Neural crest cell (in vitro differentiated cells): Measurements from ENCODE around the gene SCNN1A. TPM values are rescaled to one million over a fixed set of nuclear protein-coding genes. Genes with fewer than 3 reads are reported as not detected.

Experiments
- DNase-seq: peaks from one replicate; pipeline ENCODE4 v3.0.0; 2021; ENCODE audit warnings: low read depth, mixed read lengths, low spot score
- H3K27ac Mint-ChIP-seq: one replicate; pipeline ENCODE4 v1.8.0; 2021; ENCODE audit warnings: mild to moderate bottlenecking, mixed read lengths; ENCODE audit not compliant: unreplicated experiment
- H3K27me3 Mint-ChIP-seq: 2 replicates; pipeline ENCODE4 v1.8.0; 2021; ENCODE audit warnings: low read depth, mild to moderate bottlenecking, mixed read lengths
- H3K36me3 Mint-ChIP-seq: 2 replicates; pipeline ENCODE4 v1.8.0; 2021; ENCODE audit warnings: low read depth, mild to moderate bottlenecking, mixed read lengths
- H3K4me1 Mint-ChIP-seq: 2 replicates; pipeline ENCODE4 v1.8.0; 2021; ENCODE audit warnings: mixed read lengths
- H3K4me3 Mint-ChIP-seq: one replicate; pipeline ENCODE4 v1.8.0; 2021; ENCODE audit warnings: mild to moderate bottlenecking, mixed read lengths
- H3K9me3 Mint-ChIP-seq: 2 replicates; pipeline ENCODE4 v1.8.0; 2021; ENCODE audit warnings: mixed read lengths
- total RNA-seq: library from RNA; stranded (reverse); gene quantifications from 2 replicates; pipeline ENCODE4 v1.2.1, GENCODE V29; 2021
- TF ChIP-seq, protein P1 (sequence below): fragments of 200-600 bp; sonication (generic); conservative IDR thresholded peaks from 2 replicates; pipeline ENCODE4 v1.5.0; 2021; ENCODE audit warnings: antibody characterized with exemption, mild to moderate bottlenecking

Gene SCNN1A
- total RNA-seq, 1 donor from 2014 or later = not detected

- Mint-ChIP-seq H3K4me3 (no peak overlapping the region), H3K36me3 (no peaks in the 10 kb centered on the region), H3K9me3 (no peaks in the 10 kb centered on the region), H3K27me3 (no peaks in the 10 kb centered on the region), H3K4me1 (peaks cover 10% of the 10 kb centered on the region), H3K27ac (no peak overlapping the region)
- no peak for DNase-seq
- TF ChIP-seq, protein P1, sequence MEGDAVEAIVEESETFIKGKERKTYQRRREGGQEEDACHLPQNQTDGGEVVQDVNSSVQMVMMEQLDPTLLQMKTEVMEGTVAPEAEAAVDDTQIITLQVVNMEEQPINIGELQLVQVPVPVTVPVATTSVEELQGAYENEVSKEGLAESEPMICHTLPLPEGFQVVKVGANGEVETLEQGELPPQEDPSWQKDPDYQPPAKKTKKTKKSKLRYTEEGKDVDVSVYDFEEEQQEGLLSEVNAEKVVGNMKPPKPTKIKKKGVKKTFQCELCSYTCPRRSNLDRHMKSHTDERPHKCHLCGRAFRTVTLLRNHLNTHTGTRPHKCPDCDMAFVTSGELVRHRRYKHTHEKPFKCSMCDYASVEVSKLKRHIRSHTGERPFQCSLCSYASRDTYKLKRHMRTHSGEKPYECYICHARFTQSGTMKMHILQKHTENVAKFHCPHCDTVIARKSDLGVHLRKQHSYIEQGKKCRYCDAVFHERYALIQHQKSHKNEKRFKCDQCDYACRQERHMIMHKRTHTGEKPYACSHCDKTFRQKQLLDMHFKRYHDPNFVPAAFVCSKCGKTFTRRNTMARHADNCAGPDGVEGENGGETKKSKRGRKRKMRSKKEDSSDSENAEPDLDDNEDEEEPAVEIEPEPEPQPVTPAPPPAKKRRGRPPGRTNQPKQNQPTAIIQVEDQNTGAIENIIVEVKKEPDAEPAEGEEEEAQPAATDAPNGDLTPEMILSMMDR = no peak
These were observed 24.7 kb upstream of the SCNN1A start for GRCh38 chr12:6399884-6400644.

DNA sequence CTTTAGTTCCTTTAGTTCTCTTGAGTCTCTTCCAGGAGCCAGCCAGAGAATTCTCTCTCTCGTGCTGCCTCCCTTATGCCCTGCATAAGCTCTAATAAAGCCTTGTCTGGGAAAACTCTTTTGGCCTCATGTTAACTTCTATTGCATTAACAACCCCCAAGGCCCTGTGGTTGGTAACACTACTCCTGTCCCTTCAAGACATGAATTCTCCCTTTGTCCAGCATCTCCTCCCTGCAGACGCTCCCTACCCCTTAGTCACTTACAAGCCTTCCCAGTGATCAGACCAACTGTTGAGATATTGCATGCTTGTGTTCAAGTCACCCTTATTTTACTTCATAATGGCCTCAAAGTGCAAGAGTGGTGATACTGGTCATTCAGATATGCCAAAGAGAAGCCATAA is 20.7 kb upstream of the SCNN1A start:
- no peaks in the 10 kb centered on the region for H3K36me3 Mint-ChIP-seq
- H3K27ac Mint-ChIP-seq = no peak overlapping the region
- no peaks in the 10 kb centered on the region for H3K27me3 Mint-ChIP-seq
- DNase-seq = no peak
- TF ChIP-seq, protein P1 = no peak
- H3K9me3 Mint-ChIP-seq = no peaks in the 10 kb centered on the region
- no peak overlapping the region for H3K4me3 Mint-ChIP-seq
- H3K4me1 Mint-ChIP-seq = peaks cover 10% of the 10 kb centered on the region

- TF ChIP-seq, protein P1 = no peak
- Mint-ChIP-seq H3K4me1 (peaks cover 10% of the 10 kb centered on the region), H3K4me3 (no peak overlapping the region), H3K27me3 (no peaks in the 10 kb centered on the region), H3K27ac (no peak overlapping the region), H3K9me3 (no peaks in the 10 kb centered on the region), H3K36me3 (no peaks in the 10 kb centered on the region)
- DNase-seq = no peak
These were observed 19.0 kb upstream of the SCNN1A start for GRCh38 chr12:6394398-6394797.

DNA sequence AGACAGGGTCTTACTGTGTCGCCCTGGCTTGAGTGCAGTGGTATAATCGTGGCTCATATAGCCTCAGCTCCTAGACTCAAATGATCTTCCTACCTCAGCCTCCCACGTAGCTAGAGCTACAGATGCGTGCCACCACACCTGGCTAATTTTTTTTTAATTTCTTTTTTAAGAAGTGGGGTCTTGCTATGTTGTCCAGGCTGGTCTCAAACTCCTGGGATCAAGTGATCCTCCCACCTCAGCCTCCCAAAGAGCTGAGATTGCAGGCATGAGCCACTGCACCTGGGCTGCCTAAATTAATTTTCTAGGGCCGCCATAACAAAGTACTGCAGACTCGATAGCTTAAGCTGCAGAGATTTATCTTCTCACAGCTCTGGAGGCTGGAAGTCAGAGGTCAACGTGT is 17.7 kb upstream of the SCNN1A start:
- TF ChIP-seq, protein P1 = no peak
- H3K9me3 Mint-ChIP-seq = no peaks in the 10 kb centered on the region
- no peak overlapping the region for H3K4me3 Mint-ChIP-seq
- no peak for DNase-seq
- no peak overlapping the region for H3K27ac Mint-ChIP-seq
- H3K4me1 Mint-ChIP-seq = peaks cover 10% of the 10 kb centered on the region
- no peaks in the 10 kb centered on the region for H3K36me3 Mint-ChIP-seq
- no peaks in the 10 kb centered on the region for H3K27me3 Mint-ChIP-seq

GRCh38 chr12:6392504-6392903 is 17.1 kb upstream of the SCNN1A start:
- Mint-ChIP-seq H3K36me3 (no peaks in the 10 kb centered on the region), H3K9me3 (no peaks in the 10 kb centered on the region), H3K27me3 (peaks cover under 1% of the 10 kb centered on the region), H3K4me1 (peaks cover 10% of the 10 kb centered on the region), H3K27ac (peak overlapping the region; percentile 15), H3K4me3 (no peak overlapping the region)
- DNase-seq = no peak
- TF ChIP-seq, protein P1 = no peak
